ES-I3 (cell line): Measurements from ENCODE around the gene MINK1.

Source experiments
- H3K36me3 ChIP-seq: 2 replicates; pipeline ENCODE4 v1.6.1; 2013; ENCODE audit warnings: mild to moderate bottlenecking, low read length, control low read depth, moderate library complexity; ENCODE audit not compliant: insufficient read depth
- H3K4me1 ChIP-seq: 2 replicates; pipeline ENCODE4 v1.6.1; 2013; ENCODE audit warnings: mild to moderate bottlenecking, control low read depth, low read length; ENCODE audit not compliant: insufficient read depth
- H3K9ac ChIP-seq: 2 replicates; pipeline ENCODE4 v1.6.1; 2013; ENCODE audit warnings: low read depth, mild to moderate bottlenecking, low read length, moderate library complexity
- H3K9me3 ChIP-seq: 2 replicates; pipeline ENCODE4 v1.6.1; 2013; ENCODE audit warnings: mild to moderate bottlenecking, low read length, moderate library complexity; ENCODE audit not compliant: control insufficient read depth, insufficient read depth

The MINK1 gene

GRCh38 chr17:4802228-4802627, 30.9 kb upstream of the MINK1 start, which contains the start of gene C17orf114:
C17orf114 (minus strand) TSS chr17:4802328.
- no peak within 1 kb of the TSS for H3K9ac ChIP-seq
- H3K4me1 ChIP-seq: no peaks in the 10 kb centered on the region; the same call in 1 of the 2 replicates
- peaks cover 10% of the 10 kb centered on the region for H3K36me3 ChIP-seq
- no peaks in the 10 kb centered on the region for H3K9me3 ChIP-seq

- H3K9me3 ChIP-seq: no peaks in the 10 kb centered on the region
- no peaks in the 10 kb centered on the region; the same call in 1 of the 2 replicates for H3K4me1 ChIP-seq
- H3K36me3 ChIP-seq: peaks cover 5% of the 10 kb centered on the region
- H3K9ac ChIP-seq: peak overlapping the region; percentile 68
Observed at GRCh38 chr17:4806456-4806776, 26.7 kb upstream of the MINK1 start.

- Histone ChIP-seq H3K4me1 (no peaks in the 10 kb centered on the region; the same call in 1 of the 2 replicates), H3K9ac (peak within 1 kb of the TSS; percentile 68), H3K9me3 (no peaks in the 10 kb centered on the region), H3K36me3 (peaks cover 5% of the 10 kb centered on the region)
Observed at GRCh38 chr17:4806777-4807604, 26.1 kb upstream of the MINK1 start, which contains the start of gene PLD2. PLD2 (plus strand) TSS chr17:4807152; CDS start chr17:4807773, 621 bp downstream.

- peak overlapping the region; percentile 51; the same call in 1 of the 2 replicates for H3K9ac ChIP-seq
- no peaks in the 10 kb centered on the region; the same call in 1 of the 2 replicates for H3K4me1 ChIP-seq
- H3K9me3 ChIP-seq: no peaks in the 10 kb centered on the region
- H3K36me3 ChIP-seq: peaks cover 5% of the 10 kb centered on the region
Observed at GRCh38 chr17:4807605-4808377, 25.3 kb upstream of the MINK1 start.

- no peaks in the 10 kb centered on the region for H3K9me3 ChIP-seq
- H3K36me3 ChIP-seq: peaks cover 5% of the 10 kb centered on the region
- no peaks in the 10 kb centered on the region; the same call in 1 of the 2 replicates for H3K4me1 ChIP-seq
- H3K9ac ChIP-seq: no peak overlapping the region
Observed at GRCh38 chr17:4808378-4808767, 24.8 kb upstream of the MINK1 start.

GRCh38 chr17:4810696-4811290, 22.3 kb upstream of the MINK1 start:
- H3K36me3 ChIP-seq: peaks cover 5% of the 10 kb centered on the region
- no peaks in the 10 kb centered on the region; the same call in 1 of the 2 replicates for H3K4me1 ChIP-seq
- no peak overlapping the region for H3K9ac ChIP-seq
- H3K9me3 ChIP-seq: no peaks in the 10 kb centered on the region

- Histone ChIP-seq H3K36me3 (peaks cover 5% of the 10 kb centered on the region), H3K4me1 (no peaks in the 10 kb centered on the region; the same call in 1 of the 2 replicates), H3K9ac (no peak overlapping the region), H3K9me3 (no peaks in the 10 kb centered on the region)
Observed at GRCh38 chr17:4811471-4811870, 21.7 kb upstream of the MINK1 start.

GRCh38 chr17:4812690-4813089, 20.4 kb upstream of the MINK1 start:
- Histone ChIP-seq H3K9ac (no peak overlapping the region), H3K4me1 (no peaks in the 10 kb centered on the region; the same call in 1 of the 2 replicates), H3K36me3 (peaks cover 5% of the 10 kb centered on the region), H3K9me3 (no peaks in the 10 kb centered on the region)

- Histone ChIP-seq H3K9me3 (no peaks in the 10 kb centered on the region), H3K4me1 (no peaks in the 10 kb centered on the region), H3K9ac (no peak overlapping the region), H3K36me3 (no peaks in the 10 kb centered on the region; the same call in 1 of the 2 replicates)
Observed at GRCh38 chr17:4815043-4815675, 18.0 kb upstream of the MINK1 start.

- H3K4me1 ChIP-seq: no peaks in the 10 kb centered on the region
- H3K36me3 ChIP-seq: no peaks in the 10 kb centered on the region
- H3K9me3 ChIP-seq: no peaks in the 10 kb centered on the region
- no peak overlapping the region for H3K9ac ChIP-seq
Observed at GRCh38 chr17:4816826-4817225, 16.3 kb upstream of the MINK1 start.

GRCh38 chr17:4818276-4818675, 14.9 kb upstream of the MINK1 start:
- H3K9ac ChIP-seq: no peak overlapping the region
- H3K4me1 ChIP-seq: no peaks in the 10 kb centered on the region
- H3K36me3 ChIP-seq: no peaks in the 10 kb centered on the region
- no peaks in the 10 kb centered on the region for H3K9me3 ChIP-seq

GRCh38 chr17:4822835-4823234, 10.3 kb upstream of the MINK1 start:
- H3K9ac ChIP-seq: no peak overlapping the region
- H3K9me3 ChIP-seq: no peaks in the 10 kb centered on the region
- no peaks in the 10 kb centered on the region for H3K36me3 ChIP-seq
- H3K4me1 ChIP-seq: 0 out of 2 replicates have a peak, but pooled peaks cover 4% of the 10 kb centered on the region

- Histone ChIP-seq H3K9me3 (no peaks in the 10 kb centered on the region), H3K36me3 (no peaks in the 10 kb centered on the region), H3K9ac (no peak overlapping the region), H3K4me1 (0 out of 2 replicates have a peak, but pooled peaks cover 4% of the 10 kb centered on the region)
Observed at GRCh38 chr17:4823373-4824089, 9.6 kb upstream of the MINK1 start.
